Ishikawa (cell line): ENCODE results near the gene CEMIP2.

Experiments used
- CEBPB ChIP-seq: IDR thresholded peaks from 2 replicates; pipeline ENCODE4 v1.6.1; 2012
- CREB1 ChIP-seq: IDR thresholded peaks from 2 replicates; pipeline ENCODE4 v1.6.1; 2012; ENCODE audit warnings: low read depth
- FOXM1 ChIP-seq: IDR thresholded peaks from 2 replicates; pipeline ENCODE4 v1.6.1; 2012; ENCODE audit warnings: low read depth, borderline replicate concordance
- MAX ChIP-seq: IDR thresholded peaks from 2 replicates; pipeline ENCODE4 v1.6.1; 2012
- NFIC ChIP-seq: IDR thresholded peaks from 2 replicates; pipeline ENCODE4 v1.6.1; 2012
- REST ChIP-seq: IDR thresholded peaks from 2 replicates; pipeline ENCODE4 v1.6.1; 2012; ENCODE audit warnings: low read depth, mild to moderate bottlenecking
- TAF1 ChIP-seq: IDR thresholded peaks from 2 replicates; pipeline ENCODE4 v1.6.1; 2012; ENCODE audit warnings: low read depth, mild to moderate bottlenecking
- USF1 ChIP-seq: IDR thresholded peaks from 2 replicates; pipeline ENCODE4 v1.6.1; 2012
- YY1 ChIP-seq: IDR thresholded peaks from 2 replicates; pipeline ENCODE4 v1.6.1; 2012; ENCODE audit warnings: low read depth

- TF ChIP-seq TAF1, result no peak
- TF ChIP-seq REST, result no peak
- TF ChIP-seq CREB1, result no peak
- TF ChIP-seq USF1, result no peak
- no peak for TF ChIP-seq FOXM1
- no peak for TF ChIP-seq YY1
- TF ChIP-seq CEBPB, result no peak
- no peak for TF ChIP-seq MAX
- no peak for TF ChIP-seq NFIC
These were observed 48.8 kb downstream of the CEMIP2 start for GRCh38 chr9:71719562-71719961.
